Mucosa of gallbladder (tissue), 1 donor: ENCODE measurements around the gene ZDHHC17. TPM values are rescaled to one million over a fixed set of nuclear protein-coding genes. Genes with fewer than 3 reads are reported as not detected.

Experiments used
- DNase-seq: peaks from one replicate; pipeline ENCODE4 v3.0.0-alpha.2; 2020; ENCODE audit warnings: low spot score
- total RNA-seq: library from RNA; stranded (reverse); gene quantifications from one replicate; pipeline ENCODE4 v1.2.1, GENCODE V29; 2021
- donor health status: DM: no; HTN: no; CAD: no.

Gene ZDHHC17
- total RNA-seq, 1 donor from 2014 or later: 29.9 TPM

DNA sequence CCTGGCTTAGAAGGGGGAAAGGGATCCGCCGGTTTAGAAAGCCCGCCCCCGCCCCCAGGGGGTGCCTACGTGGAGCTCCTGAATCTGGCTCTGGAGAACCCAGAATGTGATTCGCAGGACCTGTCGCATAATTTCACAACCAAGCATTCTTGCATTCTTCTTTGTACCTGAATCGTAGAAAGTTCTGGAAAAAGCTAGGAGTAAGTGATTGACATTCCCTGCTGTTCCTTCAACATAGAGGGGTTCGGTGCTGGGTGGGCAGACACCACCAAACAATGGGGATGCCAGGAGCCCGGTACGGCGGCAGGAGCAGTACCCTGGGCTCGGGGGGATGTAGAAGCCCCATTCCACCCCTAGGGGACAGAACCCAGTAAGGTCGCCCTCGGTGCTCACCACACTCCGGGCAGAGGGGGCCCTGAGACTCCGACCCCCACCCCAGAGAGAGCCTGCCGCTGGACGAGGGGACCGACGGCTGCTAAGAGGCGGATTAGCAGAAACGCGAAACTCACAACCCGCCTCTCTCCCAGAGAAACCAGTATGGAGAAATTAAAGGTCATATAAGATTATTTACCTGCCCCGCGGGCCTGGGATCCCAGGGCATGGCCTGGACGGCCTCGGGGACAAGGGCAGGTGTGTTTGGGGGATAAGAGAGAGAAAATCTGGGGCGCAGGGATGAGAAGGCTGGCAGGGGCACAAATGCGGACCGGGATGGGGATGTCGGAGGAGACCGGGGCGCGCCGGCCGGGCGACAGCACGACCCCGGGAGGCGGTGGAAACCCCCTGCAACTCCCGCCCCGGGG lies 114.4 kb downstream of the ZDHHC17 start:
- no peak for DNase-seq

DNA sequence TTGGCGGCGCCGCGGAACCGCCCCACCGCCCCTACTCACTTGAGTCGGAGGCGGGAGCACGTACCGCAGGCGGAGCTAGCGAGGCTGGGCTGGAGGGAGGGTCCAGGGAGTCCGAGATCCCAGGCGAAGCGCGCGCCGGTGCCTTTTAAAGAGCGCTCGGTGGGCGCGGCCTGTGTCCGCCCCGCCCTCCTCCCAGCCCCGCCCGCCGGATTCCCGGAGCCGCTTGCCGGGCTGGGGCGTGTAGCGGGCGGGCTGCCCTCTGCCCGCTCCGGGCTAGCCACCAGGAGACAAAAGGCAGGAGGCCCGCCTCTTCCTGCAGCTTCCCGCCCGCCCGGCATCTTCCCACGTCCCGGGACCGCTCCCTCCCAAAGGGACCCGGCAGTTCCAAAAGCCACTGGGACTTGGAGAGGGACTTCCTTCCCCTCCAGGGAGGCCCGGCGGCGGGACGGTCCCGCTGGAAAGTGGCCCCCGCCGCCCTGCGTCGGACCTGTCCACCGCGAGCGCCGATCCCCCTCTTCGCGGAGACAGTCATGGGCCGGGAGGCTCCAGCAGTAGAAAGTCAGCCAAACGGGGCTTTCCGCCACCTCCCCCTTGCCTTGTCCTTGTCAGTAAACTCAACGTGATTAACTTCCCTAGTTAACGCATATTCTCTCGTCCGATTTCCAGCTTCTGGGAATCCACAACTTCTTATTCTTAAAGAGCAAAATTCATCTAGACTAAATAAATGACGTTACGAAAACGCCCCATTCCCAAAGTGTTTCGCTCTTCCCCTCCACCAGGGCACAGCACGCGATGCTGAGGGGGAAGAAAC lies 115.2 kb downstream of the ZDHHC17 start, which contains the start of gene CSRP2:
Gene CSRP2 (minus strand): TSS at position 121 of the 811 bp plus-strand sequence. CDS start 12,759 bp downstream, outside the sequence.
- peak; percentile 89 for DNase-seq

DNA sequence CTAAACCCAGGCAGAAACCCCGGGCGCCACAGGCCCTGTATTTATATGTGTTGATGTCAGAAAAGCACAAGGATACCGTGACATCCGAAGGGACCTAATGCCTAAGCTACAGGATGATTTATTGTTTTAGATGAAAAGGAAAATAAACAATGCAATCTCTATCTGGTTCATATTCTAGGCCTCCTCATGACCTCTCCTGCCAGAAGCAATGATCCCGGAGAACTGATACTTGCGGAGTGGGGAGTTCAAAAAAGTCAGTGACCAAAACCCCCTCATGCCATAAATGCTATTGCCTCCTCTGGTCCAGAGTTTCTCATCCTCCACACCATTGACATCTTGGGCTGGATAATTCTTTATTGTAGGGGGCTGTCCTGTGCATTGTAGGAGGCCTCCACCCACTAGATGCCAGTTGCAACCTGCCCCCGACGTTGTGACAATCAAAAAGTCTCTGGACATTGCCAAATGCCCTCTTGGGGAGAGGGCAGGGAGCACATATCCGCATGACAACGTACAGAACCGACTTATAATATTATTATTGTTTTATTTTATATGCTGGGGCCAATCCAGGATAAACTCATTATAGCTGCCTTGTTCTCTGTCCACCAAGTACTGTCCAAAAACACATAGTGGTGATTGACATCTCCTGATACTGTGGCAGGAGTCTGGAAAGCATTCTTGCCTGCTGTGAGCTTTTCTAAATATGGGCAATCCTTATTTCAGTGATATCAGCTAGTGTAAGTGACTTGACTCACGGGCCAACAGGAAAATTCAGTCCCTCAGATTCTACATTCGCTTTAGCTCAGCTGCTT lies 116.0 kb downstream of the ZDHHC17 start:
- no peak for DNase-seq

DNA sequence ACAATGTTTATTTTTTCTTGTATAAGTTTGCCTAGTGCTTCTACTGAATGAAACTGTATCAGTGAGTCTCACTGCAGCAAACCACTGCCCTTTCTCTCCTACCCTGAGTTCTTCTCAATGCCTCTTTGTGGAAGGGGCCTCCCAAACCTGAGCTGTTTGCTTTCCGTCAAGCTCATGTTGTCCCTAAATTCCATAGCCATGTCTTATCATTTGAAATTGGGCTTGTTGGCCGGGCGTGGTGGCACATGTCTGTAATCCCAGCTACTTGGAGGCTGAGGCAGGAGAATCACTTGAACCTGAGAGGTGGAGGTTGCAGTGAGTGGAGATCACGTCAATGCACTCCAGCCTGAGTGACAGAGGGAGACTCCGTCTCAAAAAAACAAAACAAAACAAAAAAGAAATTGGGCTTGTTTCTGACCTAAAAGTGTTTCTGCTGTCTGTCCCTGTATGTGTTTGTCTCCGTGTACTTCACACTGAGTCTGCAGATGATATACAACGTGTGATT lies 116.7 kb downstream of the ZDHHC17 start:
- no peak for DNase-seq

DNA sequence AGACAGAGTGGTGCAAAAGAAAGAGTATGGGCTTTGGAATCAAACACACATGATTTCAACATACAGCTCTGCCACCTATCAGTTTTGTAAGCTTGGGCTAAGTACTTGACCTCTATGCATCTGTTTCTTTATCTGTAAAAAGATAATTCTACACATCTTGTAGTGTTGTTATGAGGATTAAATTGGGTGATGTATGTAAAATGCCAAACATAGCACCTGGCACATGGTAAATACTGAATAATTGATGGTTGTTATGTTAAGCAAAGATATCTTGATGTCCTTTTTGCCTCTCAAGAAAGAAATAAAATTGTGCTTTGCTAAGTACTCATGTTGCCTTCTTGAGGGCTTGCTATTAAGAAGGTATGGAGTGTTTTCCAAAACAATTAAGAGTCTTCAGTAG lies 117.2 kb downstream of the ZDHHC17 start:
- DNase-seq: no peak

DNA sequence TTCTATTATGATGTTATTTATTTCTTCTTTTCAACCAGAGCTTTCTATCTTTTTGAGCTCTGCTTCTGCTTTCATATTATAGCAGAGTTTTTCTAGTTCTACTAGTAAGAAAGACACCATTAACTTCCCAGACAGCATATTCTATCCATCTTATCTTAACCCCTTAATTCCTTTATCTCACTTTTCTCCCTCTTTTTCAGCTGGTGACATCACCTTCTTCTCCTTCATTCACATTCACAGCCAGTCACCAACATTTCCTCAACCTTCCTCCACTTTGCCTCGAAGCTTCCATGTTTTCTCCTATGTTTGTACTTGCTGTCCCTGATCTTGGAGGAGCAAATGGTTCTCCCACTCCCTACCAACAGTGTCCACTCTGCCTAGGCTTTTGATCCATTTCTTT lies 118.5 kb downstream of the ZDHHC17 start:
- DNase-seq: no peak

DNA sequence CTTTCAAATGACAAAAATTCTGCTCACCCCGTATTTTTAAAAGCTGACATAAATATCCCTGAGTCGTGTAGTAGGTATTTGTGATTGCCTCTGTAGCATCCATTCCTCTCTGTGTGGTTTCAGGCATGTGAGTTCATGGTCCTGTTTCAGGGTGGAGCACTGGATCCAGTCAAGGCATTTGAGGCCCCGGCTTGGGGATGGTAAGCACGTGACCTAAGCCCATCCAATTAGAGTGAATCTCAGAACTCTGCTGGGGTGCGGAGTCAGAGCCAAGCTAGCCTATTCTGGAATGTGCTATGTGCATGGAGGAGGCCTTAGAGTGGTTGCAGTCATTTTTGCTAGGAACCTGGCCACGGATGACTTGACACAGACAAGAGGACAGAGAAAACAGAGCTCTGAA lies 119.2 kb downstream of the ZDHHC17 start:
- no peak for DNase-seq

DNA sequence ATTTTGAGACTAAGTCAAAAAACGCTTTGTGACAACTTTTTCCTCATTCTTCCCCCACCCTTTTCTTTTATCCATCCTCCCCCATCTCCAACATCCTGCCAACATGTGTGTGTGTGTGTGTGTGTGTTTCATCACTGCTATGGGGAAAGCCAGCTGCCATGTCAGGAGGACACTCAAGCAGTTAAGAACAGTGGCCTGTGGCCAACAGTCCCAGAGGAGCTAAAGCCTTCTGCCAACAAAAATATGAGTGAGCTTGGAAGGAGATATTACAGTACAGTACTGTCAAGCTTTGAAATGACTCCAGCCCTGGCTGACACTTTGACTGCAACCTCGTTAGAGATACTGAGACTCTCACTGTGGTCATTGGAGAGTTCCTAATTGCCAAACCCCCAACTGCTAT lies 119.9 kb downstream of the ZDHHC17 start:
- DNase-seq: no peak

DNA sequence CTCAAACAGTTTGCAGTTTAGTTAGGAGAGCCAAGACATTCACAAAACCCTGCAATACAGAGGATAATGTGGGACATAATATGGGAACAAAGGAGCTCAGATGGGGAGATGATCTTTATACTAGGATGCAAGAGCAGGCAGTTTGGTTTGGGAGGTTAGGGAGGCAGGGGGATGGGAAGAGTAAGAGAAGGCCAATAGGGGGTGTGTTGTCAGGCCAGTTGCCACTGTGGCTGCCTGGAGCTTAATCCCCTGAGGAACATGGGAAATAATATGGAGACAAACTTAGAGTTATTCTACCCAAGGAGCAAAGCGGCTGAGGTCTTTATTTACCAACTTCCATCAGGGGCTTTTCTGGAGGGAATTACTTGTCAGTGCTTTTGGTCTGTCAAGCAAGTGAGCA lies 124.9 kb downstream of the ZDHHC17 start:
- DNase-seq: no peak

DNA sequence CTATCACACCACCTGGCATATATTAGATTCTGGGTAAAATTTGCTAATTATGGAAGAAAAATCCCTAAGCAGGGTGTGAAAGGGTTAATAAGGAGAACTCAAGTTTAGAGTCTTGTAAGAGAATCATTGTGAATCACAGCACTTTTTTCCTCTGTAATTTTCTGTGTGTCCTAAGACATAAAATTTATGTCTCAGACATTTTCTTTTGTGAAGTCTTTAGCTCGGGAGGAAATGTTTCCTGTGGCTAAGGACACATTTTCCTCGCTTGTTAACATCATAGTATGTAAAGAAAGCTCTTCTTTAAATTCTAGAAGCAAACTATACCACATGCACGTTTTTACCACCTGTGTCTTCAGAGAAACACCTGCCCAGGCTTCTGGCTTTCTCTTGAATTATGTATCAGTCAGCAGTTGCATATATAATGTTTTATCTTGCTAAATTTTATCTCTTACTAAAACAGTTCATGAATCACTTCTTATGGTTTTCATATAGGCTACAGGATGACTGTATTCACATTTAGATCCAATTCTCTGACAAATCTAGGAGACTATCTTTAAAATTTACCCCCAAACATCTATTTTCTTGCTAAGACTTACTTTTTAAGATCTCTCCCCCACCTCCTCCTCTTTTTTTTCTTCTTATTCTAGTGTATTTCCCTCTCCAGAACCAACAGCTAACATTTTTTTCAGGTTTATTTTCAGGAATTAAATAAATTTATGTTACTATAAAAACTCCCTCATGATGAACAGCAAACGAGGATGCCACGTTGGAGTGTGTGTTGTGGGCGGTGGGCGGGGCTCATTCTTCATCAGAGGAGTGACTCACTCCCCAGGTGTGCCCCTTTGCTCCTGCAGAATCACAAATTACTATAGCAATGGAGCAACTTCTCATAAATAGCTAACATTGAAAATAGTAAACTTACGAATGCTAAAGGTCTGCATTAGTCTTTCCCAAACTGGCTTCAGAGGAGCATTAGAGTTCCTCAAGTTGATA lies 126.5 kb downstream of the ZDHHC17 start:
- DNase-seq: no peak

DNA sequence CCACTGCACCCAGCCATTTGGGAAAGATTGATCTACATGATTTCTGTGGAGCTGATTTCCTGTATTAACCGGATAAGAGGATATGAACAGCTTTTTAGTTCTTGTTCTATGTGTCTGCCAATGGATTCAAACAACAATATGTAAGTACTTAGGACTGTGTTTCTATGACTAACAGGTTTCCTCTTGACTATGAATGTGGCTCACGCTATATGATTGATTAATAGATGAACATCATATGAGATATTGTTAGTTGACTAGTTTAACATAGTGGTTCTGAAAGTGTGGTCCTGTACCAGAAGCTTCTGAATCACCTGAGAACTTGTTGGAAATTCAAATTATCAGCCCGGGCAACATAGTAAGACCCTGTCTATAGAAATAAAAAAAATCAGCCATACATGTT lies 127.7 kb downstream of the ZDHHC17 start:
- DNase-seq: no peak

DNA sequence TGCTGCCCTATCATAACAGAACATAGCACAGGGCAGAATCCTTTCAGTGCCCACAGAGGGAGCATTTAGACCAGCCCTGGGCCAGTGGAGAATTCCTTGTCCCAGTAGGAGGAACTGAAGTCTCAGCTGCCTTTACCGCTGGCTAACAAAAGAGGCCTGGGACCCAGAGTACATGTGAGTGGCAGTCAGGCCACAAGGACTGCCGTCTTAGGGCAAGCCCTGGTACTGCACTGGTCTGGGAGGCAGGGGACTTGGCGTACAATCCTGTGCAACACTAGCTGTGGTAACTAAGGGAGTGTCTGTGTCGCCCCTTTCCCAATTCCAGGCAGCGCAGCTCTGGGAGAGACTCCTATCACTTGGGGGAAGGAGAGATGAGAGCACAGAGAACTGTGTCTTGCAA lies 131.9 kb downstream of the ZDHHC17 start:
- DNase-seq: no peak

DNA sequence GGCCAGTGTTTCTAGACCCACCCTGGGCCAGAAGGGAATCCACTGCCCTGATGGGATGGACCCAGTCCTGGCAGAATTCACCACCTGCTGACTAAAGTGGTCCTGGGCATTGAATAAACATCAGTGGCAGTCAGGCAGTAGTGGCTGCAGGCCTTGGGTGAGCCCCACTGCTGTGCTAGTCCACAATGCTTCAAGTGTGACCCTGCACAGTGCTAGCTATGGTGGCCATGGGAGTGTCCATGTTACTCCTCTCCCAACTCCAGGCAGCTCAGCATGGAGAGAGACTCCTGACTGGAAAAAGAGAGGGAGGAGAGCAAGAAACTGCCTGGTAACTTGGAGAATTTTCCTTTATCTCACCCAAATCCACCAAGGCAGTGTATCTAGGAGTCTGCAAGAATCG lies 132.4 kb downstream of the ZDHHC17 start:
- DNase-seq: no peak

DNA sequence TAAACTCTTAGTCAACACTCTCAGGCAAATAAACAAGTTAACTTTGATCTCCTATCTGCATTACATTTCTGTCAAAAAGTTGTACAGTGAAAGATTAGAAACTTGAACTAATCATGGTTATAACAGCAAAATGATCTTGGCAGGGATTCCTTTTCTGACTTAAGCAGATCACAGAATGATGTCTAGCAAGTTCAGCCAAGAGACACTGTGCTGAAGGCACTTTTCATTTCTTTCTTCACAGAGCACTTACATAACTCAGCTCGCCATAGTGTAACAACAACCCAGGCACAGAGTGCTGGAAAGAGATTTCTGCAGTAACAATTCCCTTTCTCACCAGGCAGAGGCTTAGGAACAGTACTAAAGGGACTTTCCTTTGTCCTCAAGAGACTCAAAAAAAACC lies 134.5 kb downstream of the ZDHHC17 start:
- DNase-seq: no peak

DNA sequence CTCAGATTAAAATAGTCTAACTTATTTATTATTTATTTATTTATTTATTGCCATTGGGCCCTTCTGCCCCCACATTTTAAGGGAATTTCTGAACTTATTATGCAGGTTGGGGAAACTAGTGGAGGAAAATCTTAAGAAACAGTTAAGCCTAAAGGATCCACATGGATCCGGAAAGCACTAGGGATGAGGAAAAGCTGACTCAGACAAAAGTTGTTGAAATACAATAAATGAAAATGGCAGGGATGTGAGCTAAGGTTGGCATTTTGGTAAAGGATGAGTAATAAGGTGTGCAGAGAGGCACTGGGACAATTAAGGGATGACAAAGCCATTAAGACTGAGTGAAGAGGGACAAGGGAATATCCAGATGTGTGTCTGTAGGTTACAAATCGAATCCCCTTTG lies 135.6 kb downstream of the ZDHHC17 start:
- DNase-seq: no peak

DNA sequence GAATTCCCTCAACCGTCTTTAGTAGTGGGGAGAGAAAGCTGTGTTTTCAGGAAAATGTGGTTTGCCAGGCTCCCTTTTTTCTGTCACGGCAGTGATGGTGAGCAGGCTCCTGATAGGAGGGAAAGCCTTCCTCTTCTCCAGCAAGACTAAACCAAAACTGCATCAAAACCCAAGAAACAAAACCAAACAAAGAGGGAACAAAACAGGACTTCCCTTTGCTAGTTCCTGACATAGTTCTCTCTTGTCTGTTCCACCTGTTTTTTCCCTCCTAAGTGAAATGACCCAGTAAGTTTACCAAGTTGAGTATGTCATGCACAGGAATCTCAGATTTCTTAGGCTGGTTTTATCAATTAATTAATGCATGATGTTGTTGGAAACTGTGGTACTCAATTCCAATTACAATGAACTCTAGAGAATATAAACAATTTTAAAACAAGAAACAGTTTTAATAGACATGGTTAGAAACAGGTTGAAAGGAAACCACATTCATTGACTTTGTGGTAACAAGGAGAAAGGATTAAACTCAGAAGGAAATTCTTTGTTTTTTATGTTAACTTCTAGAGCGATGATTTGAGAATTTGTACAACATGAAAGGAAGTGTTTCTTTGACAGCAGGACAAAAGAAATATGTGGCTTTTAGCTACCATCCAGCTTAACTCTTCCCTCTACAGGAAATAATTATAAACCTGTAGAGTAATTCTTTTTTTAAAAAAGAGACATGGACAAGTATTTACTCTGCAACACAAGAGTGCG lies 137.9 kb downstream of the ZDHHC17 start:
- DNase-seq: no peak
